Stimulated activated CD8-positive, alpha-beta memory T cell treated with anti-CD3 and anti-CD28 coated beads, Interleukin-15, amount 100 ng/mL, for 1 hour (primary cell): Measurements from ENCODE around the gene PLA2G4A.
"Not testable (repeated sequence)": the region's sequence is repeated elsewhere in the genome, so short reads cannot be mapped to it uniquely, and the experiment has no call there.

ENCODE experiments used
- DNase-seq: peaks from one replicate; pipeline ENCODE4 v3.0.0-alpha.2; 2020; ENCODE audit warnings: low read depth

Gene PLA2G4A

DNA sequence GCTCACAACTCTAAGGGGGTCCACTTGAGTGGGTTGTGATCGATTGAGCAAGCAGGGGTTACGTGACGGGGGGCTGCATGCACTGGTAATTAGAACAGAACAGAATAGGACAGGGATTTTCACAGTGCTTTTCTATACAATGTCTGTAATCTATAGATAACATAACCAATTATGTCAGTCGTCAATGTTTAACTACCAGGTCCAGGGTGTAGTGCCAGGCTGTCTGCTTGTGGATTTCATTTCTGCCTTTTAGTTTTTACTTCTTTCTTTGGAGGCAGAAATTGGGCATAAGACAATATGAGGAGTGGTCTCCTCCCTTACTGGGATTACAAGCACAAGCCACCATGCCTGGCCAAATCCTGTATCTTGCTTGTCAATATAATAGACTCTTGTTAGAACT lies 94.1 kb downstream of the PLA2G4A start:
- DNase-seq: not testable (repeated sequence)

DNA sequence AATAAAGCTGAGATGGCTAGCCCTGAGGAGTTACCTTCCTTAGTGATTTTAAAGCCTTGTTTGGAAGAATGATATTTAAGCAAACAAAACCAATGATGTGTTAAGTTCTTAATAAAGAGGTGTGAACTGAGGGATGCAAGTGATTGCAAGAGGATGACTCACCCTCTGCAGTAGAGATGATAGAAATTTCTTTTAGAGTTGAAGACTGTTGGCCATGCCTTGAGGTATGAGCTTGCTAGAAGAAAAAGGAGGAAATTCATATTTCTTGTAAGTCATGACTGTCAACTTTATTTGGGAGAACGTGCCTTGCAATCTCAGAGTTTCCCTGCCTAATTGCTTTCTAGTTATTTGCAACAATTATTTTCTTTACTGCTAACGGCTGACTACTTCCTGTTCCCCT lies 94.7 kb downstream of the PLA2G4A start:
- no peak for DNase-seq

DNA sequence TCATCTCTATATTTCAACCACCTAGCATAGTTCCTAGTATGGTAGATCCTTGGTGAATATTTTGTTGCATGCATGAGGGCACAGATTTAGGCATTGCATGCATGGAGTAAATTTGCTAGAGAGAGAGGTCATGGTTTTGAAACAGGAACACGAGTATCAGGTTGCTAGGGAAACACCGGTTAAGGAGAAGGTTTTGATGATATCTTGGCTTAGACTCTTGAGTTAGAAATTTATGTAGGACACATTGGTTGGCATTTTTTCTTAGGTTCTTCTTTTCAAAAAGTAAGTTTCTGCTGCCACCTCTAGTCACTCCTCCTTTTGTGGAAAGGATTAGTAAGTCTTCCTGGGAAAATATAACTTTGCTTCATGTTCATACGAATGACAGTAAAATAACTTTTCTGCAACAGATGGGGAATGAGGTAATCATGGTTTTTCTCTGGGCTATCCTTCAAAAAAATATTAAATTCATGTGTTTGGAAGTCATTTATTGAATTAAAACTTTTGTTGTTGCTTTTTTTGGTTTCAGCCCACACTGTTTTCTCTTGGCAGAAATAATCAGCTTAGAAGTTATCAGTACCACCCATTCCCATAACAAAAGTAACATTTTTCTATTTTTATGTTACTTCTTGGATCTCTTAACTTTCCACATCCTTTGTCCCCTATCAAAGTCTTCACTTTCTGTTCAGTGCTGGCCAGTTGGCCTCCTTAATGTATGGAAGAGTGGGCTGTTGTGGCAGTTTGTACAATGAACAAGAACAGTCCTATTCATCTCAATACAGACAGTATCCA lies 97.3 kb downstream of the PLA2G4A start:
- DNase-seq: no peak

DNA sequence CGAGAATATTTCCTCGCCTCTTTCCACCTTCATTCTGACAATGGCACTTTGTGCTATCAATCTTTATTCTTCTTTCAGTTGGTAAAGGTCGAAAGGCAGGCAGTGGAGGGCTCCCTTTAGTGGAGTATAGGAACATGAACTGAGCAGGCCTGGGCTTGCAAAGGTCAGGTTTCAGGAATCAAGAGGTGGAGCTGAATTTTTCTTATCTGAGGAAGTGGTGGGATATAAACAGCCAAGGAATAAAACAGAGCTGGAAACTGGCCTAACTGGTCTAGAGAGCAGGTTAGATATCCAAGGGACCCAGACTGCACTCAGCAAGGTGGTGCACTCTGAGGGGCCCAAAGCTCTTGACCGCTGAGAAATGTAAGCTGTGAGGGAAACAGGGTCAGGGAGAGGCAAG lies 99.1 kb downstream of the PLA2G4A start:
- DNase-seq: no peak

DNA sequence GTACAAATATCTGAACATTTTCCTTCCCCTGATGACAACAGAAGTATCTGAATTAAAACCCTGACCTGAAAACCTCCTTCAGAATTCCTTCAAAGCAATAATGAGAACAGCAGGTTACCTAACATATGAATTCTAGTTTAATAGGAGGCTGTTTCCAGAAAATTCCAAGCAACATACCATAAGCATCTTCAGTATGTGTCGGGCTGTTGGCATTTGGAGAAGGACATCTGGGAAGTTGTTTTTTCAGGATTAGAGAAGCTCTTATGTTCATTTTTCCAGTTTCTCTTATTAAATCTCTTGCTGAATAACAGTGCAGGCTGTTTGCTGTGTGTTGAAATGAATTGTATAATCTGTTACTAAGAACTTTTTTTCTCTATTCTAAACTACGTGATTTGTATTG lies 101.5 kb downstream of the PLA2G4A start:
- no peak for DNase-seq

DNA sequence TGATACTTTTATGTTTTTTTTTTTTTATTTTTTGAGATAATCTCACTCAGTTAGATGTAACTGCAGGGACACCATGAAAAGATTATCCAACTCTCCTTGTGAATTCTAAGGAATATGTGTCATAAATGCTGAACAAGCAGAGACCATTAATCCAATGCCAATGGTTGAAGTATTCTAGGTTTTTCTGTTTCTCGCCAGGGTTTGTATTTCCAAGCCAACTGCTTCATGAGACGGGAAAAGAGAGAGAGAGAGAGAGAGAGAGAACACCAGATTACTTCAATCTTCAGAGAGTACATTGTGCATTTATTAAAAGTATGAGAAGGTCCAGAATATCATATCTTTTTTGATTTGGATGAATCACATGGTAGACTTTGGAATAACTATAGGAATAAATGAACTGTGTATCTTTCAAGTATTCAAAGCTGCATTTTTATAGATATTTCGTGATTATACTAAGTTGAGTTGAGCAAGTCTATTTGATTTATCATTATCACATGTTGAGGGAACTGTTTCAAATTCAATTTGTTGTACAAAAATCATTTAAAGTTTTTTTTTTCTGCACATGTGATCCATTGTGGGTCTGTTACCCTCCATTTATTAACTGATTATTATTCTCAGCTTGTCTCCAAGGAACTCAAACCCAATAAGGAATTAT lies 108.4 kb downstream of the PLA2G4A start:
- DNase-seq: no peak

DNA sequence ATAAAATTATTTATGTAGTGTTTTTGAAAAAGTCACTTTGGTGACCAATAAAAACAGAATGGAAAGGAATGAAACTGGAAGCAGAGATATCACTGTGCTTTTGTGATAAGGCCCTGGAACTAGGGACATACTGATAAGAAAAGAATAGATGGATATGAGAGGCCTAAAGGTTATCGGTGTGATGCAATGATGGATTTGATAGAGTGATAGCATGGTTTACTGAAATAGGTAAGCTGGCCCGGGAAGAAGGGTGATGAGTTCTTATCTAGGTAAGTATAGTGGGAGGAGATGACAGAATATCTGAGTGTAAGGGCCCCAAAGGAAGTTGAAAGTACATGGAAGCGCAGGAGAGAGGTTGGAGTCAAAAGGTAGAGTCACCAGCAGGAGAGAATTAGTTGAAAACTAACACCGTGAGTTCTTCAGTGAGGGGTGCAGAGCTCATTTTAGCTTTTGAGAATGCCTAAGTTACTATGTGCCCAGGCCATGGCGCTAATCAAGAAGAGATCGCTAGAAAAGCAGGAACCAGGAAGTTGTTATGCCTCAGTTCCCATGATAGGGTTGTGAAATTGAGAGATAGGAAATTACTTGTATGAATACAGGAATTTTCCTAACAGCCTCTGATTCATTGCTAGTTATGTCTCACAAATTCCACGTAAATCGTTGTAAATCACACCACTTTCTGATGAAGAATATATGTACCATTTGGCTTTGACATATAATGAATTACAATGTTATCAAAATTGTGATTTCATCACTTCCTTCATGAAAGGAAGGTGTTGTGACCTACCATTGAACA lies 115.3 kb downstream of the PLA2G4A start:
- no peak for DNase-seq

DNA sequence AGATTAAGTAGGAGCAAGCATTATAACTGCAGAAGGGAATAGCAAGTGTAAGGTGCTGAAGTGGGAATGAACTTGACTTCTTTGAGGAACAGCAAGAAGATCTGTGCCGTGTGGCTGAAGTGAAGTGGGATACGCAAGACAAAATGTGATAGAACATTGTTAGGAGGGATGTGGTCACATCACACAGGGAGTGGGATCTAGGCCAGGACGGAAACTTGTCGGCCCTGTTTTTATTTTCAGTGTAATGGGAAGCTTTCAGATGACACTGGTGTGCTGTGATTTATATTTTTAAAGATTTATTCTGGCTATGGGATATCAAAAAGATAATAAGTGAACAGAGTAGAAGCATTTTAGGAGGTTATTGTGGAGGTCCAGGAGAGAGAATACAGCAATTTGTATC lies 116.4 kb downstream of the PLA2G4A start:
- DNase-seq: no peak

DNA sequence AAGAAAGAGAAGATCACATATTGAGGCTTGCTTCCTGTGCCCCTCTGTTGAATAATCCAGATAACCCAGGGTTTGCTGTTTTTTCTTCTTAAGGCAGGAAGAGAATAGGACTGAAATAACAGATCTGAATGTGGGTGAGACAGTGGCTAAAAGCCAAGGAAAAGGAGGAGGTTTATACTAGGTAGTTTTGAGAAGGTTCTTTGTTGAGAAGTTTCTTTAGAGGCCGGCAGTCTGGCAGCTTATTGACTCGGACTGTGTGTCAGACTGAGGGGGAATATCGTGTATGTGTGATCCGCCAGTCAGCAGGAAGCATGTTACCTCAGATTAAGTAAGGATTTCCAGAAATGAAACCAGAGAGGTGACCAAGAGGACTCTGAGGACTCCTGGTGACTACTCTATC lies 119.8 kb downstream of the PLA2G4A start:
- no peak for DNase-seq

DNA sequence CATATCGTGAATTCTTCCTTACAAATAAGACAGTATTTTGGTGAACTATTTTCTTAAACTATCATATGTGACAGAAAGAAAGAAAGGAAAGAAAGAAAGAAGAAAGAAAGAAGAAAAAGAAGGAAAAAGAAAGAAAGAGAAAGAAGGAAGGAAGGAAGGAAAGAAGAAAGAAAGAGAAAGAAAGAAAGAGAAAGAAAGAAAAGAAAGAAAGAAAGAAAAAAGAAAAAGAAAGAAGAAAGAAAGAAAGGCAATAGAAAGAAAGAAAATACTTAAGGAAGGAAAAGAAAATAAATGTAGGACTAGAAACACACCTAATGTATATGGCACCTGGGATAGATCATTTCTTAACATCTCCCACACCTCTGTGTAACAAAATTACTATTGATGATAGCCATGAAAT lies 120.4 kb downstream of the PLA2G4A start:
- no peak for DNase-seq

DNA sequence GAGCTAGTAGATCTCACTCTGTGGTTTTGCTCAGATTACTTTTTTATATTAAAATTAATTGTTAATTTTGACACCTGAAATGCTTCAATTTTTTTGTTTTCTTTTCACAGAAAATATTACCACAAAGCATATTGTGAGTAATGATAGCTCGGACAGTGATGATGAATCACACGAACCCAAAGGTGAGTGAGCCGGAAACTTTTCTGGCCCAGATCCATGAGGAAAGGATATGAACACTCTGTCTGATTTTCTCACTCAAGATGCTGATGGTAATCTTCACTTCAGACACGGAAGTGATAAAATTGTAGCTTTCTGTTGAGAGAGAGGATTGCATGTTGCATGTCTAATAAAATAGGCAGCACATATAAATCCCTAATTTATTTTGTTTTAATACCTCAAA lies 121.8 kb downstream of the PLA2G4A start:
- DNase-seq: no peak

DNA sequence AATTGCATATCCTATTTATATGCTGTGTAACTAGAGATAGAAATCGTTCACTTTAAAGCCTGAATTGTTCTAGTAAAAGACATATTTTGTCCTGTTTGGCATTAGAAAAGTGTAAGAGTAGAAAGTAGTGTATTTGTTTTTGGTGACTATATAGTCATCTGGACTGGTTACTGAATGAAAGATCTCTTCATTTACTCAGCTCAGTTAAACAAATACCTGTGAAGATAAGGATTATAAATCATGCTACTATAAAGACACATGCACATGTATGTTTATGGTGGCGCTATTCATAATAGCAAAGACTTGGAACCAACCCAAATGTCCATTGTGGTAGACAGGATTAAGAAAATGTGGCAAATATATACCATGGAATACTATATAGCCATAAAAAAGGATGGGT lies 125.1 kb downstream of the PLA2G4A start:
- DNase-seq: no peak

DNA sequence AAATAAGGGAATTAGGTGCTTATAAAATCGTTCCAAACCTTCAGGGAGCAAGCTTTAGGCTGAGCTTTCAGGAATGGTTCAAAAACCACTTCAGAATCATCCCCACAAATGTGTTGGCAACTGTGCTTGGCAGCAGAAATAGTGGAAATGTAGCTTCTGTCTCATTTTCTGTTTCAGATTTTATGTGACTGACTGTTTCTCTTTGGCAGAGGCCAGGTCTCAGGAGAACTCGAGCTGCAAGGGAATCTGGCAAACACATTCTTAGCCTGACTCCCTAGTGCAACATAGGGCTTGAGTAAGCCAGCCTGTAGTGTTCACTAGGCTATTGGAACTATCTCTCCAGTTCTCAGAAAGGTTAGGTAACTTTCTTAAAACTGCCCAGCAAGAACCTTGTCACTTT lies 128.6 kb downstream of the PLA2G4A start:
- no peak for DNase-seq

DNA sequence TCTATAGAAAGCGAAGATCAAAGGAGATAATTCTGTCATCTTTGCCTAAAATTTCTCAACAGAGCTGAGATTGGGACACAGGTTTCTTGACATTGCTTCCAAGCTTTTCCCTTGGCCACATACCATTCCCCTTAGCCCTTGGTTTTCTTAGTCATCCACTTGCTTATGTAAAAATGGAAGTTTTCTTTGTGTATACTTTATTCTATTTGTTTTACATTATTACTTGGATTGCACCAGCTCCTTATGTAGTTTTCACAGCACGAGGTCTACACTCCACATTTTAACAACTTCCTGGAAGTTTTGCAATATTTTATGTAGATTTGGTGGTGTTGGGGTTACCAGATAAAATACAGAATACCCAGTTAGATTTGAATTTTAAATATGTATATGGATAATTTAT lies 129.8 kb downstream of the PLA2G4A start:
- DNase-seq: no peak

DNA sequence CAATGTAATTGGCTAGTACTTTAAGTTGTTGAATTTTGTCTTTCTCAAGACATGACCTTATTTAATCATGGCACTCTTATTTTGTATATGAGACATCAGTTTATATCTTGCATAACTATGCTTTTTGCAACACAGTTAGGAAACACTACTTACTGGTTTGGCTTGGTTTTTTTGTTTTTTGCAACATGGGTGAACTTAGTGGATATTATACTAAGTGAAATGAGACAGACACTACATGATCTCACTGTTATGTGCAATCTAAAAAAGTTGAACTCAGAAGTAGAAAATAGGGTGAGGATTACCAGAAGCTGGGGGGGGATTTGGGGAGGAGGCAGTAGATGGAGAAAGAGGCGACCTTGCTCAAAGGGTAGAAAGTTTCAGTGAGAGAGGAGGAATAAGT lies 132.1 kb downstream of the PLA2G4A start:
- no peak for DNase-seq

DNA sequence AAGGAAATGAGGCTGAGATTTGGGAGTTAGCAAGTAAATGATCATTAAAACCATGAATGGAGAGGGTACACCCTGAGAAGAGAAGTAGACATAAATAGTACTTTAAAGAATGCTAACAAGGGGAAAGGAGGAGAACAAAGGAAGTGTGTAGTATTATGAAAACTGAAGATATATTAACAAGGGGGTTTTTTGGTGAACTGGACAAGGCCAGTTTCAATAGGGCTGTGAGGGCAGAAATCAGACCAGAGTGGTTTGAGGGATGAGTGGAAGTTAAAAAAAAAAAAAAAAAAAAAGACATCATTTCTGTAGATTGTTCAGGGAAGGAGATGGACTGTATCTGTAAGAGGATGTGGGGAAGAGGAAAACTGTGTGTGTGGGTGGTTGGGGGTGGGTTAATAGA lies 137.1 kb downstream of the PLA2G4A start:
- DNase-seq: no peak

DNA sequence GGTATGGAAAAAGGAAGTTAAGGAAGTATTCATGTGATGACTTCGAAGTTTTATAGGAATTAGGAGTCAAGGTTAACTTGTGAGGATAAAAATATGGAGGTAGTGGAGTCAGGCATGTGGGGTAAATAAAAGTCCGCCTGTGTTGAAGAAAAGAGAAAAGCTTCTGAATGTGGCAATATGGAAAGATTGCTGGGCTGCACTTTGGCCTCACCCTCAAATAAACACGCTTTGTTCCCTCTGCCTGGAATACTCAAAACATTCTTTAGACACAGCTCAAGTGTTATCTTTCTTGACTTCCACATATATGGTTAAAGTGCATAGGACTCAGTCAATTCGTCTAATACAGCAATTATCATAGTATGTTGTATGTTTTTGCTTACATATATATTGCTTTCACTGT lies 137.7 kb downstream of the PLA2G4A start:
- DNase-seq: no peak

DNA sequence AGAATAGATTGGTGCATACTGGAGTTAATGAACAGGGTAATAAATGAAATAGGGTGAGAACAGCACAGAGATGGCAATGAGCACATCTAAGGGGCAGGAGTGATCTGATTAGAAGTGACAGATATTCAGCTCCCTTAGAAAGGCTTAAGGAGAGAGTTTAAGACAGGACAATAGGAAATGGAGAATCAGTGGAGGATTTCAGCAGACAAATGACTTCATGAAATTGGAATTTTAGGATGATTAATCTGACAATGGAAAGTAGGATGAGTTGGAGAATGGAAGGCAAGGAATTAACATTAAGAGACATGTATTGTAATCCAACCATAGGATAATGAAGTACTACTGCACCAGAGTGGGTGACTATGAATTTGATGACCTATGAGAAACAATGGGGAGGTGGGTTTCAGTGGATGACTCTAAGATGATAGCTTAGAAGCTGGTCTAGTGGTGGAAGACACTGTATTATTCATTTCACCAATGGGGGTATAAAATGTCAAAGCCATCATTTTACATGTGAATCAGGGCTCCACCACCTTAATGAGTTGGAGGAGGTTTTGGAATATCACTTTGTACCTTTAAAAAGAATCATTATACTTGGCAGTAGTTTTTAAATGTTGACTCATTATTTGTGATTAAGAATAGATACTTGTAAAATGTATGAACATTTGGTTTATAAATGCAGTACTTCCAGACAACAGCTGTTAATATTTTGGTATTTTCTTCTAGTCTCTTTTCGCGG lies 139.1 kb downstream of the PLA2G4A start:
- no peak for DNase-seq

DNA sequence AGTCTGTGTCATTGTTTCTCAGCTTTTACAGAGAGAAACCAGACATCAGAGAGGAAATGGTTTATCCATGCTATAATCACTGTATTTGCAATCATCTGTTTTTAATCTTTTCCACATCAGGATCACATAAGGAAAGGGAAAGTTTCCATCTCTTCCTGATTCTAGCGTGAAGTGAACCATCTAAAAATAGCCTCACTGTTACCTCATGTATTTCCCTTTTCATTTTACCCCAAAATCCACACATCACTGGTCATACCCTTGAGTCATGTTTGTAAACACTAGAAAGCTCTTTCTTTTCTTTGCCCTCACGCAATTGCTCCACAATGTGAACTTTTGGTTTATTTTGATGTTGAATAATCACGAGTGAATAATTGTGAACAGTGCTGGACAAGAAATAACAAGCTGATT lies 146.0 kb downstream of the PLA2G4A start:
- DNase-seq: no peak

DNA sequence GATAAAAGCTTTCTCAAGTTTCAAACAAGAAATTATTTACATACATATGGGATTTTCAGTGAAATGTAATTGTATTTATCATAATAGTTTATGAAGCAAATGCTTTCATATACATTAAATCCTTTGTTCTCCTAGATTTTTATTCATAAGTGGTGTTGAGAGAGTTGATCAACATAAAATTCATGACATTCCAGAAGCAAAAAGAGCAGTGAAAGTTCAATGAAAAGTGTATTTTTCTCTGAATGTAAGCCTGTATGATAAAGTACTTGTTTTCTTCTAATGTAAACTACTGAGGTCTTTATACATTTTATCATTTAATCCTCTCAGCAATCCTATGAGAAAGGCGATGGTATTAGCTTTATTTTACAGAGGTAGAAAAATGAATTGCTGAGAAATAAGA lies 146.5 kb downstream of the PLA2G4A start:
- DNase-seq: no peak

DNA sequence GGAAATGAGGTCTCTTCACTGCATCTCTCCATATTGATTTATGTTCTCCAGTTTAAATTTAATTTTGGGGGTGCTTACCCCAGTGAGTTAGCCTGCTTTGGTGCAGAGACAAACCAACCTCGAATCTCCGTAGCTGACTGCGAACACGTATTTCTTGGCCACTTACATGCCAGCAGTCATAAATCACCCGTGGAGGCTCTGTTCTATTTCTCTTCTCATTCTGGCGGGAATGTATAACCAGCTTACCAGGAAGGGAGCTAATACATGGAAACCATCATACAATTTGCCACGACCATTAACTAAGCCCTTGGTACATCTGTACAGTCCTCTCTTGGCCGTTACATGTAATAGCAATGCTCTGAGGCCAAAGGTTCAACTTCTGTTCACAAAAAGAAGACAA lies 148.0 kb downstream of the PLA2G4A start:
- DNase-seq: no peak

DNA sequence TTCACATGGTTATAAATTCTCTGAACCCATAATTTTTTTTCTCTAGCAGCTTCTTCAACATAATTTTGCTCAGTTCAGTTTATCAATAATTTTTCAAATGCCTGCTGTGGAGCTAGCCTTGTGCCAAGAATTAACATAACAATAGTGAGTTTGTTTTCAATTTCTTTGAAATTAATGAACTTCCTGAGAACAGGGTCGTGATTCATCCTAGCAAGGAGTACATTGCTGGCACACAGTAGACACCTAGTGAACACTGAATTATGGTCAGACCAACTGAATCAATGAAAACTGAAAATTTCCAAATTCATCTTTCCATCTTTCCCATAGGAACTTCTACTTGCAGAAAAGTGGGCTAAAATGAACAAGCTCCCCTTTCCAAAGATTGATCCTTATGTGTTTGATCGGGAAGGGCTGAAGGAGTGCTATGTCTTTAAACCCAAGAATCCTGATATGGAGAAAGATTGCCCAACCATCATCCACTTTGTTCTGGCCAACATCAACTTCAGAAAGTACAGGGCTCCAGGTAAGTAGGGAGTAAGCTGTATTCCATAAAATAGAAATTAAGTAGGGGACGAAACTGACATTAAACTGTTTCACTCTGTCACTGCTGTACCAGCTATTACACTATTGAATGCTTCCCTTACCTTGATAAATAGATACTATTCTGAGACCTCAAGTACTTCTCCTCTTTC lies 148.7 kb downstream of the PLA2G4A start:
- no peak for DNase-seq
